Neural progenitor cell (in vitro differentiated cells): ENCODE results near the gene ZDHHC19. TPM values are rescaled to one million over a fixed set of nuclear protein-coding genes. Genes with fewer than 3 reads are reported as not detected.

Experiments
- DNase-seq: peaks from one replicate; pipeline ENCODE4 v3.0.0-alpha.2; 2016; ENCODE audit warnings: low spot score
- H2AFZ ChIP-seq: fragments of 200-600 bp; sonication (generic); replicated peaks from 2 replicates; pipeline ENCODE4 v1.6.1; 2016; ENCODE audit warnings: antibody characterized with exemption
- H3F3A ChIP-seq: fragments of 200-600 bp; sonication (generic); 2 replicates; pipeline ENCODE4 v1.6.1; 2016; ENCODE audit warnings: antibody characterized with exemption, low read depth
- H3K27ac ChIP-seq: fragments of 200-600 bp; sonication (generic); 2 replicates; pipeline ENCODE4 v1.5.1; 2016; ENCODE audit warnings: mild to moderate bottlenecking
- H3K27me3 ChIP-seq: fragments of 200-600 bp; sonication (generic); 2 replicates; pipeline ENCODE4 v1.6.1; 2016; ENCODE audit warnings: mild to moderate bottlenecking, moderate library complexity
- H3K36me3 ChIP-seq: fragments of 200-600 bp; sonication (generic); 2 replicates; pipeline ENCODE4 v1.5.1; 2016
- H3K4me1 ChIP-seq: fragments of 200-600 bp; sonication (generic); 2 replicates; pipeline ENCODE4 v1.6.1; 2016; ENCODE audit warnings: mixed run types
- H3K4me2 ChIP-seq: fragments of 200-600 bp; sonication (generic); 2 replicates; pipeline ENCODE4 v1.6.1; 2016
- H3K4me3 ChIP-seq: fragments of 200-600 bp; sonication (generic); 2 replicates; pipeline ENCODE4 v1.5.1; 2016
- H3K79me2 ChIP-seq: fragments of 200-600 bp; sonication (generic); 2 replicates; pipeline ENCODE4 v1.6.1; 2016; ENCODE audit warnings: low read depth
- H3K9ac ChIP-seq: fragments of 200-600 bp; sonication (generic); 2 replicates; pipeline ENCODE4 v1.6.1; 2016
- H3K9me3 ChIP-seq: fragments of 200-600 bp; sonication (generic); 2 replicates; pipeline ENCODE4 v1.5.1; 2016; ENCODE audit warnings: low read depth
- H4K20me1 ChIP-seq: fragments of 200-600 bp; sonication (generic); 2 replicates; pipeline ENCODE4 v1.6.1; 2016; ENCODE audit warnings: low read depth
- H3K27ac Mint-ChIP-seq: 3 replicates; pipeline ENCODE4 v1.8.0; 2021; ENCODE audit warnings: mixed read lengths
- H3K27me3 Mint-ChIP-seq: 2 replicates; pipeline ENCODE4 v1.8.0; 2022; ENCODE audit warnings: low read depth, mild to moderate bottlenecking, inconsistent platforms, moderate library complexity, mixed read lengths; ENCODE audit not compliant: insufficient read depth
- H3K36me3 Mint-ChIP-seq: 3 replicates; pipeline ENCODE4 v1.8.0; 2021; ENCODE audit warnings: mixed read lengths
- H3K4me1 Mint-ChIP-seq: 3 replicates; pipeline ENCODE4 v1.8.0; 2021; ENCODE audit warnings: mixed read lengths
- H3K4me3 Mint-ChIP-seq: 3 replicates; pipeline ENCODE4 v1.8.0; 2021; ENCODE audit warnings: mild to moderate bottlenecking, moderate library complexity, mixed read lengths
- H3K9me3 Mint-ChIP-seq: 3 replicates; pipeline ENCODE4 v1.8.0; 2020; ENCODE audit warnings: mixed read lengths
- CTCF ChIP-seq: fragments of 200-600 bp; sonication (generic); IDR thresholded peaks from 2 replicates; pipeline ENCODE4 v1.5.1; 2017; ENCODE audit warnings: antibody characterized with exemption, mild to moderate bottlenecking
- EZH2 ChIP-seq: fragments of 200-600 bp; sonication (generic); IDR thresholded peaks from 2 replicates; pipeline ENCODE4 v1.6.1; 2017; ENCODE audit warnings: antibody characterized with exemption, mild to moderate bottlenecking, moderate library complexity
- EZH2phosphoT487 ChIP-seq: fragments of 200-600 bp; sonication (generic); IDR thresholded peaks from 2 replicates; pipeline ENCODE4 v1.6.1; 2017; ENCODE audit warnings: antibody characterized with exemption
- total RNA-seq: library from RNA; depleted of rRNA; stranded (reverse); fragments of >200 nt; gene quantifications from 2 replicates; pipeline ENCODE4 v1.2.3, GENCODE V29; 2015; ENCODE audit warnings: low replicate concordance

ZDHHC19 gene
- total RNA-seq, 1 donor from 2014 or later, result not detected

DNA sequence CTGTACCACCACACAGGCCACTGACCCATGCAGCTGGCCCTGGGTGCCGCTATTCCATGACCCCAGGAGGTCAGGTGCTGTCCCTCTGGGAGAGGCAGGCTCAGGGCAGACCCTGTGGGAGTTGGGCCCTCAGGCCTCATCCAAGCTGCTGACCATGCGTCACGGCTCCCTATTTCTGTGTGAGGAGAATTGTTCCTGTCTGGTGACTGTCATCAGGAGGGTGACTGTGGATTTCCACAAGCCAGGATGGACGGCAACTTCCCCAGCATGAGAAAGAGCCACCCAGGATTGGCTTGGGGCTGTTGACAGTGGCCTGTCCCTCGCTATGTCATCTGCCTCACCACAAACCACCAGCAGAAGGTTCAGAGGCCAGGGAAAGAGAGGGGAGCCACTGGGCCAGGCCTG, 41.4 kb downstream of the ZDHHC19 start:
- no peak overlapping the region for H3K27ac ChIP-seq
- H3K4me2 ChIP-seq, result no peak overlapping the region
- no peak overlapping the region for H3K4me3 Mint-ChIP-seq
- no peak for DNase-seq
- H4K20me1 ChIP-seq, result no peaks in the 10 kb centered on the region
- no peaks in the 10 kb centered on the region for H3K36me3 Mint-ChIP-seq
- no peak overlapping the region for H3K27ac Mint-ChIP-seq
- no peaks in the 10 kb centered on the region for H3K27me3 ChIP-seq
- TF ChIP-seq EZH2 (no peak), EZH2phosphoT487 (no peak), CTCF (no peak)
- H3K9ac ChIP-seq, result no peak overlapping the region
- no peaks in the 10 kb centered on the region for H3K36me3 ChIP-seq
- H3K4me1 ChIP-seq, result no peaks in the 10 kb centered on the region
- H3K27me3 Mint-ChIP-seq, result peaks cover 8% of the 10 kb centered on the region
- peaks cover 10% of the 10 kb centered on the region for H3K4me1 Mint-ChIP-seq
- no peaks in the 10 kb centered on the region for H3F3A ChIP-seq
- no peaks in the 10 kb centered on the region for H3K79me2 ChIP-seq
- no peaks in the 10 kb centered on the region for H3K9me3 ChIP-seq
- no peak overlapping the region for H2AFZ ChIP-seq
- no peak overlapping the region for H3K4me3 ChIP-seq
- H3K9me3 Mint-ChIP-seq, result no peaks in the 10 kb centered on the region

DNA sequence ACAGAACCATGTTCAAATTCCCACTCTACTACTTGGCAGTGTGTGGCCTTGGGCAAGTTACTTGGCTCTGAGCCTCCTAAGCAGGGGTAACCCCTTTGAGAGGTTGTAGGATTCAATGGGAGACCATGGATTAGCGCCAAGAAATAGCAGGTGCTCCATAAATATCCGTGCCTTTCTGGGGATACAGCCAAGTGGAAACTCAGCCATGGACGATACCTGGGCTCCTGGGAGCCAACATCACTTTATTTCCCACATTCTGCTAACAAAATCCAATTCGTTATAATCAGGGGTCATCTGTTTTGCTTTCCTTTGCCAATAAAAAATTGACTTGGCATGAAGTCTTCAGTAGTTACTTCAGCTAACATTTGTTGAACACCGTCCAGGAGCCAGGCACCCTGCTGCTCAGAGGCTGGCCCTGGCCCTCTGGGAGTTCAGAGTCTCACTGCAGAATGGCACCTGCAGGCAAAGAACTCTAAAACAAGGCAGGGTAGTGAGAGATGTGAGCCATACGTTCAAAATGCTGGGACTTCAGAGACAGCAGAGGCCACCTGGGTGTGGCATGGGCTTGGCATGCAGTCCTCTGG, 42.3 kb downstream of the ZDHHC19 start:
- TF ChIP-seq EZH2, result no peak
- no peak for TF ChIP-seq CTCF
- TF ChIP-seq EZH2phosphoT487, result no peak
- no peaks in the 10 kb centered on the region for H3K79me2 ChIP-seq
- no peaks in the 10 kb centered on the region for H3F3A ChIP-seq
- no peak overlapping the region for H3K4me3 ChIP-seq
- no peak overlapping the region for H3K4me2 ChIP-seq
- Mint-ChIP-seq H3K4me3 (no peak overlapping the region), H3K4me1 (peaks cover 7% of the 10 kb centered on the region), H3K27ac (no peak overlapping the region), H3K9me3 (no peaks in the 10 kb centered on the region), H3K27me3 (peaks cover 8% of the 10 kb centered on the region), H3K36me3 (no peaks in the 10 kb centered on the region)
- no peaks in the 10 kb centered on the region for H4K20me1 ChIP-seq
- H3K4me1 ChIP-seq, result no peaks in the 10 kb centered on the region
- H3K27me3 ChIP-seq, result no peaks in the 10 kb centered on the region
- DNase-seq, result no peak
- H3K9me3 ChIP-seq, result no peaks in the 10 kb centered on the region
- no peaks in the 10 kb centered on the region for H3K36me3 ChIP-seq
- no peak overlapping the region for H3K27ac ChIP-seq
- H2AFZ ChIP-seq, result no peak overlapping the region
- H3K9ac ChIP-seq, result no peak overlapping the region

GRCh38 chr3:196166741-196167140, 44.5 kb downstream of the ZDHHC19 start:
- Histone ChIP-seq H3K27ac (no peak overlapping the region), H4K20me1 (no peaks in the 10 kb centered on the region), H3K9ac (no peak overlapping the region), H3K36me3 (no peaks in the 10 kb centered on the region), H3K27me3 (no peaks in the 10 kb centered on the region), H3K79me2 (no peaks in the 10 kb centered on the region), H2AFZ (no peak overlapping the region), H3K4me1 (no peaks in the 10 kb centered on the region), H3K4me3 (no peak overlapping the region), H3K9me3 (no peaks in the 10 kb centered on the region), H3F3A (no peaks in the 10 kb centered on the region), H3K4me2 (no peak overlapping the region)
- H3K27ac Mint-ChIP-seq, result no peak overlapping the region
- DNase-seq, result no peak
- H3K4me3 Mint-ChIP-seq, result no peak overlapping the region
- H3K9me3 Mint-ChIP-seq, result no peaks in the 10 kb centered on the region
- H3K36me3 Mint-ChIP-seq, result no peaks in the 10 kb centered on the region
- peaks cover 10% of the 10 kb centered on the region for H3K4me1 Mint-ChIP-seq
- no peak for TF ChIP-seq EZH2
- no peak for TF ChIP-seq CTCF
- TF ChIP-seq EZH2phosphoT487, result no peak
- H3K27me3 Mint-ChIP-seq, result peaks cover 6% of the 10 kb centered on the region
